Activated CD4-positive, alpha-beta T cell treated with anti-CD3 and anti-CD28 coated beads, Interleukin-2, Interleukin-6, amounts not matched to agents 100 ng/mL and 50 ng/mL, durations not matched to agents 16 hours and 8 hours (primary cell): ENCODE results near the gene IFIT1B.
"Not testable (repeated sequence)": the region's sequence is repeated elsewhere in the genome, so short reads cannot be mapped to it uniquely, and the experiment has no call there.

Experiments used
- DNase-seq: peaks from one replicate; pipeline ENCODE4 v3.0.0-alpha.2; 2020

The IFIT1B gene

GRCh38 chr10:89348975-89349374, 28.9 kb upstream of the IFIT1B start:
- no peak for DNase-seq

- not testable (repeated sequence) for DNase-seq
Measured at GRCh38 chr10:89350631-89351315, 27.1 kb upstream of the IFIT1B start.

GRCh38 chr10:89351412-89351779, 26.5 kb upstream of the IFIT1B start:
- peak; percentile 63 for DNase-seq

- DNase-seq, result no peak
Measured at GRCh38 chr10:89351780-89352597, 25.9 kb upstream of the IFIT1B start.

- DNase-seq, result no peak
Measured at GRCh38 chr10:89352802-89353201, 25.1 kb upstream of the IFIT1B start.

- no peak for DNase-seq
Measured at GRCh38 chr10:89355394-89355931, 22.4 kb upstream of the IFIT1B start.

- no peak for DNase-seq
Measured at GRCh38 chr10:89357096-89357495, 20.8 kb upstream of the IFIT1B start.

- no peak for DNase-seq
Measured at GRCh38 chr10:89357975-89358374, 19.9 kb upstream of the IFIT1B start.

- DNase-seq, result no peak
Measured at GRCh38 chr10:89360157-89360556, 17.7 kb upstream of the IFIT1B start.

- no peak for DNase-seq
Measured at GRCh38 chr10:89362929-89363328, 14.9 kb upstream of the IFIT1B start.

- DNase-seq, result no peak
Measured at GRCh38 chr10:89363729-89364442, 14.0 kb upstream of the IFIT1B start.

- no peak for DNase-seq
Measured at GRCh38 chr10:89364531-89364930, 13.3 kb upstream of the IFIT1B start.

GRCh38 chr10:89367529-89367928, 10.3 kb upstream of the IFIT1B start:
- DNase-seq, result peak; percentile 22

GRCh38 chr10:89368129-89368528, 9.7 kb upstream of the IFIT1B start:
- DNase-seq, result no peak

GRCh38 chr10:89369156-89370105, 8.4 kb upstream of the IFIT1B start:
- no peak for DNase-seq

GRCh38 chr10:89371079-89371478, 6.8 kb upstream of the IFIT1B start:
- no peak for DNase-seq

GRCh38 chr10:89371987-89372386, 5.9 kb upstream of the IFIT1B start:
- no peak for DNase-seq

GRCh38 chr10:89373916-89374711, 3.7 kb upstream of the IFIT1B start:
- DNase-seq, result no peak

GRCh38 chr10:89374713-89375141, 3.1 kb upstream of the IFIT1B start:
- no peak for DNase-seq

GRCh38 chr10:89379103-89379502, 1.2 kb downstream of the IFIT1B start:
- DNase-seq, result no peak

GRCh38 chr10:89382757-89383156, 4.9 kb downstream of the IFIT1B start:
- no peak for DNase-seq
